Keratinocyte (primary cell): ENCODE measurements around the gene KRTAP1-4.

Experiments
- EZH2 ChIP-seq: IDR thresholded peaks from one replicate; pipeline ENCODE4 v1.6.1; 2012; ENCODE audit warnings: inconsistent platforms, mild to moderate bottlenecking, low read length, moderate library complexity
- TF ChIP-seq, protein P1 (sequence below), 3 experiments: IDR thresholded peaks in 1 of 3; conservative IDR thresholded peaks in 1 of 3; optimal IDR thresholded peaks in 1 of 3; 2 replicates in 2 of 3; 3 replicates in 1 of 3; pipeline versions ENCODE3 to v1.5.1; 2011; ENCODE audit warnings: low read length in 3 of 3, mild to moderate bottlenecking in 3 of 3, moderate library complexity in 2 of 3, control low read depth in 1 of 3, inconsistent platforms in 1 of 3; ENCODE audit not compliant: insufficient read depth in 2 of 3; ENCODE audit errors: extremely low read depth in 1 of 3

- TF ChIP-seq, protein P1, sequence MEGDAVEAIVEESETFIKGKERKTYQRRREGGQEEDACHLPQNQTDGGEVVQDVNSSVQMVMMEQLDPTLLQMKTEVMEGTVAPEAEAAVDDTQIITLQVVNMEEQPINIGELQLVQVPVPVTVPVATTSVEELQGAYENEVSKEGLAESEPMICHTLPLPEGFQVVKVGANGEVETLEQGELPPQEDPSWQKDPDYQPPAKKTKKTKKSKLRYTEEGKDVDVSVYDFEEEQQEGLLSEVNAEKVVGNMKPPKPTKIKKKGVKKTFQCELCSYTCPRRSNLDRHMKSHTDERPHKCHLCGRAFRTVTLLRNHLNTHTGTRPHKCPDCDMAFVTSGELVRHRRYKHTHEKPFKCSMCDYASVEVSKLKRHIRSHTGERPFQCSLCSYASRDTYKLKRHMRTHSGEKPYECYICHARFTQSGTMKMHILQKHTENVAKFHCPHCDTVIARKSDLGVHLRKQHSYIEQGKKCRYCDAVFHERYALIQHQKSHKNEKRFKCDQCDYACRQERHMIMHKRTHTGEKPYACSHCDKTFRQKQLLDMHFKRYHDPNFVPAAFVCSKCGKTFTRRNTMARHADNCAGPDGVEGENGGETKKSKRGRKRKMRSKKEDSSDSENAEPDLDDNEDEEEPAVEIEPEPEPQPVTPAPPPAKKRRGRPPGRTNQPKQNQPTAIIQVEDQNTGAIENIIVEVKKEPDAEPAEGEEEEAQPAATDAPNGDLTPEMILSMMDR (optimal IDR thresholded peaks at IDR 0.05 in 1 of 3, IDR thresholded peaks at IDR 0.05 in 1 of 3, conservative IDR thresholded peaks at IDR 0.05 in 1 of 3; ENCODE audit: extremely low read depth in 1 of 3, insufficient read depth in 2 of 3, low read length in 3 of 3), result no peak
- no peak for TF ChIP-seq EZH2
Observed at GRCh38 chr17:41002814-41003213, 27.2 kb downstream of the KRTAP1-4 start.
